Sigmoid colon (tissue), 7 donors: ENCODE results near the gene ENC1. TPM values are rescaled to one million over a fixed set of nuclear protein-coding genes. Genes with fewer than 3 reads are reported as not detected.

Source experiments
- DNase-seq: peaks from one replicate; pipeline ENCODE4 v3.0.0-alpha.2; 2019
- H3K27ac ChIP-seq, 4 donors: fragments of 200-600 bp; sonication (generic); one replicate each; pipeline ENCODE4 v1.5.1; 2016 to 2019; ENCODE audit warnings: mild to moderate bottlenecking in 1 of 4
- H3K27me3 ChIP-seq, 3 donors: fragments of 200-600 bp; sonication (generic); one replicate each; pipeline ENCODE4 v1.5.1; 2019; ENCODE audit warnings: mild to moderate bottlenecking in 1 of 3
- H3K36me3 ChIP-seq, 4 donors: fragments of 200-600 bp; sonication (generic); one replicate each; pipeline ENCODE4 v1.5.1; 2016 to 2019
- H3K4me1 ChIP-seq, 4 donors: fragments of 200-600 bp; sonication (generic); one replicate each; pipeline ENCODE4 v1.5.1; 2017 to 2019
- H3K4me3 ChIP-seq, 4 donors: fragments of 200-600 bp; sonication (generic); one replicate each; pipeline ENCODE4 v1.5.1; 2017 to 2019; ENCODE audit warnings: mild to moderate bottlenecking in 2 of 4, moderate library complexity in 1 of 4
- H3K9me3 ChIP-seq, 4 donors: fragments of 200-600 bp in 3 of 4; sonication (generic) in 3 of 4; one replicate each; pipeline versions ENCODE4 v1.5.1 to v1.6.1; 2013 to 2019
- CTCF ChIP-seq, 4 experiments: fragments of 450-650 bp in 3 of 4; fragments of 200-600 bp in 1 of 4; IDR thresholded peaks; one replicate each; pipeline ENCODE4 v1.5.1; 2016 to 2019; ENCODE audit warnings: antibody characterized with exemption in 4 of 4, mild to moderate bottlenecking in 3 of 4, moderate library complexity in 2 of 4
- EP300 ChIP-seq, 4 donors: sonication (generic); formaldehyde crosslinking; IDR thresholded peaks; one replicate each; pipeline ENCODE4 v1.6.1; 2017; ENCODE audit warnings: antibody characterized with exemption in 4 of 4
- POLR2A ChIP-seq, 2 donors: fragments of 450-650 bp; IDR thresholded peaks; one replicate each; pipeline ENCODE4 v1.6.1; 2016; ENCODE audit warnings: antibody characterized with exemption in 2 of 2, mild to moderate bottlenecking in 2 of 2, moderate library complexity in 2 of 2
- POLR2AphosphoS5 ChIP-seq, 4 donors: sonication (generic); formaldehyde crosslinking; IDR thresholded peaks; one replicate each; pipeline ENCODE4 v1.6.1; 2017; ENCODE audit warnings: antibody characterized with exemption in 4 of 4
- WGBS, 2 donors: extraction: QIAGEN DNeasy Blood & Tissue Kit; methylation state at CpG; one replicate each; pipeline ENCODE4 v1.1.7; 2013; 5-methylcytosine and 5-hydroxymethylcytosine counted together
- intact Hi-C: fragments of 100-400 bp; cut with DNase I; formaldehyde crosslinking; loops from one replicate; pipeline ENCODE4 v1.15.1; 2023
- polyA plus RNA-seq, 3 donors: library from polyadenylated mRNA; stranded (reverse); fragments of 200-250 nt; gene quantifications; one replicate each; pipeline ENCODE4 v1.2.3, GENCODE V29; 2013
- total RNA-seq, 4 donors: library from RNA; depleted of rRNA; stranded (reverse); fragments of >200 nt; gene quantifications; one replicate each; pipeline ENCODE4 v1.1.0, GENCODE V29; 2016
- donor health status: healthy with polysubstance abuse.
- donor health status: Bipolar disorder and iron deficiency.
- donor health status: healthy.

The ENC1 gene
- total and polyA plus RNA-seq, 7 donors: 3.6 to 19.9 (median 4.9) TPM

- intact Hi-C loops: no loop called here
- WGBS, 2 donors: 53 to 83% methylated on average over 2 of the region's 2 CpGs
- Histone ChIP-seq H3K4me1 (no peaks in the 10 kb centered on the region), H3K27me3 (no peaks in the 10 kb centered on the region), H3K36me3 (no peaks in the 10 kb centered on the region), H3K27ac (no peak overlapping the region), H3K9me3 (no peaks in the 10 kb centered on the region), H3K4me3 (no peak overlapping the region)
- TF ChIP-seq CTCF (IDR thresholded peaks at IDR 0.05): no peak
- no peak for TF ChIP-seq POLR2A (IDR thresholded peaks at IDR 0.05)
- no peak for TF ChIP-seq POLR2AphosphoS5 (IDR thresholded peaks at IDR 0.05)
- TF ChIP-seq EP300 (IDR thresholded peaks at IDR 0.05): no peak
- DNase-seq: no peak
These were observed 41.4 kb downstream of the ENC1 start for GRCh38 chr5:74599148-74599547.

GRCh38 chr5:74598731-74599130, 41.8 kb downstream of the ENC1 start:
- WGBS, 2 donors: 42 to 68% methylated on average over 2 of the region's 2 CpGs
- H3K27ac ChIP-seq: no peak overlapping the region
- H3K27me3 ChIP-seq: no peaks in the 10 kb centered on the region
- DNase-seq: no peak
- TF ChIP-seq POLR2AphosphoS5 (IDR thresholded peaks at IDR 0.05): no peak
- no peak for TF ChIP-seq CTCF (IDR thresholded peaks at IDR 0.05)
- no peak for TF ChIP-seq POLR2A (IDR thresholded peaks at IDR 0.05)
- no peak for TF ChIP-seq EP300 (IDR thresholded peaks at IDR 0.05)
- intact Hi-C loops: no loop called here
- no peaks in the 10 kb centered on the region for H3K36me3 ChIP-seq
- H3K4me3 ChIP-seq: no peak overlapping the region
- H3K9me3 ChIP-seq: no peaks in the 10 kb centered on the region
- H3K4me1 ChIP-seq: no peaks in the 10 kb centered on the region

GRCh38 chr5:74596927-74597326, 43.6 kb downstream of the ENC1 start:
- Histone ChIP-seq H3K27ac (no peak overlapping the region), H3K4me1 (no peaks in the 10 kb centered on the region), H3K27me3 (no peaks in the 10 kb centered on the region), H3K36me3 (no peaks in the 10 kb centered on the region), H3K4me3 (no peak overlapping the region), H3K9me3 (no peaks in the 10 kb centered on the region)
- intact Hi-C loops: no loop called here
- WGBS, 2 donors: 89 to 93% methylated on average over 6 of the region's 6 CpGs
- TF ChIP-seq EP300 (IDR thresholded peaks at IDR 0.05) (no peak), CTCF (IDR thresholded peaks at IDR 0.05) (no peak), POLR2AphosphoS5 (IDR thresholded peaks at IDR 0.05) (no peak), POLR2A (IDR thresholded peaks at IDR 0.05) (no peak)
- no peak for DNase-seq

GRCh38 chr5:74595143-74595925, 45.2 kb downstream of the ENC1 start:
- H3K27ac ChIP-seq: no peak overlapping the region
- no peaks in the 10 kb centered on the region for H3K4me1 ChIP-seq
- no peak overlapping the region for H3K4me3 ChIP-seq
- DNase-seq: no peak
- no peaks in the 10 kb centered on the region for H3K36me3 ChIP-seq
- intact Hi-C loops: no loop called here
- no peaks in the 10 kb centered on the region for H3K27me3 ChIP-seq
- 43 to 72% methylated on average over 4 of the region's 4 CpGs for WGBS, 2 donors
- no peaks in the 10 kb centered on the region for H3K9me3 ChIP-seq
- TF ChIP-seq POLR2AphosphoS5 (IDR thresholded peaks at IDR 0.05) (no peak), POLR2A (IDR thresholded peaks at IDR 0.05) (no peak), CTCF (IDR thresholded peaks at IDR 0.05) (no peak), EP300 (IDR thresholded peaks at IDR 0.05) (no peak)
